ENCODE results near the gene HLA-B.

Gene HLA-B

GRCh38 chr6:31308050-31308844, 48.7 kb downstream of the HLA-B start:
- H3K4me3 ChIP-seq (ENCODE audit: low read depth, low read length) = no peak overlapping the region
- TF ChIP-seq, protein P1, sequence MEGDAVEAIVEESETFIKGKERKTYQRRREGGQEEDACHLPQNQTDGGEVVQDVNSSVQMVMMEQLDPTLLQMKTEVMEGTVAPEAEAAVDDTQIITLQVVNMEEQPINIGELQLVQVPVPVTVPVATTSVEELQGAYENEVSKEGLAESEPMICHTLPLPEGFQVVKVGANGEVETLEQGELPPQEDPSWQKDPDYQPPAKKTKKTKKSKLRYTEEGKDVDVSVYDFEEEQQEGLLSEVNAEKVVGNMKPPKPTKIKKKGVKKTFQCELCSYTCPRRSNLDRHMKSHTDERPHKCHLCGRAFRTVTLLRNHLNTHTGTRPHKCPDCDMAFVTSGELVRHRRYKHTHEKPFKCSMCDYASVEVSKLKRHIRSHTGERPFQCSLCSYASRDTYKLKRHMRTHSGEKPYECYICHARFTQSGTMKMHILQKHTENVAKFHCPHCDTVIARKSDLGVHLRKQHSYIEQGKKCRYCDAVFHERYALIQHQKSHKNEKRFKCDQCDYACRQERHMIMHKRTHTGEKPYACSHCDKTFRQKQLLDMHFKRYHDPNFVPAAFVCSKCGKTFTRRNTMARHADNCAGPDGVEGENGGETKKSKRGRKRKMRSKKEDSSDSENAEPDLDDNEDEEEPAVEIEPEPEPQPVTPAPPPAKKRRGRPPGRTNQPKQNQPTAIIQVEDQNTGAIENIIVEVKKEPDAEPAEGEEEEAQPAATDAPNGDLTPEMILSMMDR (IDR thresholded peaks at IDR 0.05; ENCODE audit: low read depth, low read length) = no peak

DNA sequence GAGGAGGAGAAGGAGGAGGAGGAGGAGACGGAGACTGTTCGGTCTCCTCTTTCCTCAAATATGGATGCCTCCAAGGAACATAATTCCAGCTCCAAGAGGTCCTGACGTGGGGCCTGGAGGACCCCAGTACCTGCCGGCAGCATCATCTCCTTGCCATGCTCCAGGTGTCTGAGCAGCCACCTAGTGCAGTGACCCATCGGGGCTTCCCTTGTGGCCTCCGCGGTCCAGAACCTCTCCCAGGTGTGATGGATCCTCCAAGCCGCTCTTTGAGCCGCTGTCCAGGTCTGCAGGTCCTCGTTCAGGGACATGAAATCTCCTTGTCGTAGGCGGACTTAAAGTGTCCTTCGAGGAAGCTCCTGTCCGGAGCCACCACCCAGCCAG, 49.3 kb downstream of the HLA-B start:
- TF ChIP-seq, protein P1 (IDR thresholded peaks at IDR 0.05; ENCODE audit: low read depth, low read length) = no peak
- H3K4me3 ChIP-seq (ENCODE audit: low read depth, low read length) = no peak overlapping the region

DNA sequence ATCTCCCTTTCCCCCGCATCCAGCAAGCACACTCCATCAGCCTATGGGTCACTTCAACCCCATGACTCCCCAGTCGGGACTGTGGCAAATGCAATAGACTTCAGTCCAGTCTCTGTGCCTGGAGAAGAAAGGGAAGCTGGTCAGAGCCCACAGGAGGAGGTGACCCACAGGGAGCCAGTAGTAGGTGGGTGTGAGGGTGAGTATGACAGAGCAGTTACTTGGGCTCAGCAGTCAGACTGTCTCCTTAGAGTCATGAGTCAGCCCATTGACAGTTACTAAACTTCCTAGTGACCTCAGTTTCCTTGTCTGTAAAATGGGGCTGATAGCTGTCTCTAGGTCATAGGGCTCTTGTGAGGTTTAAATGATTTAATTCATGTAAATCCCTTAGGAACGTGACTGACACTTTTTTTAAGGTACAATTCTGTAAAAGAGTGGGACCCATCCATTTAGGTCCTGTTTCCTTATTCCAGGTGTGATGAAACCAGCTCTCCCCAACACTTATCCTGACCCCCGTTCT, 51.2 kb downstream of the HLA-B start:
- TF ChIP-seq, protein P1 (IDR thresholded peaks at IDR 0.05; ENCODE audit: low read depth, low read length) = no peak
- no peak overlapping the region for H3K4me3 ChIP-seq (ENCODE audit: low read depth, low read length)

- TF ChIP-seq, protein P1 (IDR thresholded peaks at IDR 0.05; ENCODE audit: low read depth, low read length) = no peak
- H3K4me3 ChIP-seq (ENCODE audit: low read depth, low read length) = no peak overlapping the region
Observed at GRCh38 chr6:31304683-31305082, 52.3 kb downstream of the HLA-B start.

All from WI38 (cell line).